PFSK-1 (cell line): ENCODE results near the gene TMEM150B.

Experiments used
- FOXP2 ChIP-seq: optimal IDR thresholded peaks from 2 replicates; pipeline ENCODE3; 2011; ENCODE audit warnings: borderline replicate concordance, control low read depth, inconsistent platforms; ENCODE audit not compliant: insufficient read depth; ENCODE audit errors: extremely low read length, extremely low read depth
- POLR2AphosphoS5 ChIP-seq: IDR thresholded peaks from 2 replicates; pipeline ENCODE4 v1.6.1; 2012; ENCODE audit warnings: low read depth, mild to moderate bottlenecking, control low read depth, low read length, moderate library complexity
- REST ChIP-seq, 2 experiments: IDR thresholded peaks; 2 replicates each; pipeline versions ENCODE4 v1.6.1 to v1.8.0; 2011 to 2012; ENCODE audit warnings: low read depth in 2 of 2, low read length in 2 of 2, control low read depth in 1 of 2, inconsistent platforms in 1 of 2, mild to moderate bottlenecking in 1 of 2, moderate library complexity in 1 of 2; ENCODE audit not compliant: insufficient read depth in 1 of 2
- SIN3A ChIP-seq: IDR thresholded peaks from 2 replicates; pipeline ENCODE4 v1.6.1; 2012; ENCODE audit warnings: mild to moderate bottlenecking, low read length, moderate library complexity, borderline replicate concordance; ENCODE audit not compliant: insufficient read depth
- TAF1 ChIP-seq: IDR thresholded peaks from 2 replicates; pipeline ENCODE4 v1.6.1; 2012; ENCODE audit warnings: low read length, control low read depth, borderline replicate concordance; ENCODE audit not compliant: insufficient read depth

The TMEM150B gene

GRCh38 chr19:55309448-55309847 lies 15.7 kb downstream of the TMEM150B start:
- no peak for TF ChIP-seq REST (IDR thresholded peaks at IDR 0.05; ENCODE audit: insufficient read depth in 1 of 2, low read depth in 2 of 2, low read length in 2 of 2)
- no peak for TF ChIP-seq POLR2AphosphoS5
- no peak for TF ChIP-seq SIN3A
- no peak for TF ChIP-seq TAF1
- TF ChIP-seq FOXP2: no peak

- TF ChIP-seq POLR2AphosphoS5: no peak
- TF ChIP-seq REST (IDR thresholded peaks at IDR 0.05; ENCODE audit: insufficient read depth in 1 of 2, low read depth in 2 of 2, low read length in 2 of 2): no peak
- TF ChIP-seq FOXP2: no peak
- TF ChIP-seq TAF1: no peak
- no peak for TF ChIP-seq SIN3A
These were observed 16.9 kb downstream of the TMEM150B start for GRCh38 chr19:55308281-55308680.

GRCh38 chr19:55306712-55307111 lies 18.4 kb downstream of the TMEM150B start:
- TF ChIP-seq SIN3A (no peak), REST (IDR thresholded peaks at IDR 0.05; ENCODE audit: insufficient read depth in 1 of 2, low read depth in 2 of 2, low read length in 2 of 2) (no peak), TAF1 (no peak), POLR2AphosphoS5 (no peak), FOXP2 (no peak)

GRCh38 chr19:55305983-55306562 lies 19.1 kb downstream of the TMEM150B start:
- TF ChIP-seq FOXP2: no peak
- no peak for TF ChIP-seq POLR2AphosphoS5
- no peak for TF ChIP-seq SIN3A
- no peak for TF ChIP-seq REST (IDR thresholded peaks at IDR 0.05; ENCODE audit: insufficient read depth in 1 of 2, low read depth in 2 of 2, low read length in 2 of 2)
- TF ChIP-seq TAF1: no peak

- no peak for TF ChIP-seq SIN3A
- no peak for TF ChIP-seq FOXP2
- no peak for TF ChIP-seq POLR2AphosphoS5
- TF ChIP-seq TAF1: no peak
- no peak for TF ChIP-seq REST (IDR thresholded peaks at IDR 0.05; ENCODE audit: insufficient read depth in 1 of 2, low read depth in 2 of 2, low read length in 2 of 2)
These were observed 19.6 kb downstream of the TMEM150B start for GRCh38 chr19:55305491-55305890.
